Large intestine (tissue), 3 donors: ENCODE measurements around the gene SLC38A4. TPM values are rescaled to one million over a fixed set of nuclear protein-coding genes. Genes with fewer than 3 reads are reported as not detected.

Experiments used
- DNase-seq, 2 donors: peaks; one replicate each; pipeline versions ENCODE4 v3.0.0 to v3.0.0-alpha.2; 2013
- H3K27ac ChIP-seq: one replicate; pipeline ENCODE4 v1.5.1; 2013; ENCODE audit warnings: low read length
- H3K27me3 ChIP-seq: 2 replicates; pipeline ENCODE4 v1.6.1; 2013; ENCODE audit warnings: low read length; ENCODE audit not compliant: control insufficient read depth, insufficient read depth
- H3K36me3 ChIP-seq: 2 replicates; pipeline ENCODE4 v1.6.1; 2013; ENCODE audit warnings: low read length; ENCODE audit not compliant: control insufficient read depth, insufficient read depth
- H3K4me1 ChIP-seq: one replicate; pipeline ENCODE4 v1.6.1; 2013; ENCODE audit warnings: low read length; ENCODE audit not compliant: control insufficient read depth, insufficient read depth
- H3K4me3 ChIP-seq: one replicate; pipeline ENCODE4 v1.5.1; 2013; ENCODE audit warnings: low read length
- H3K9me3 ChIP-seq: one replicate; pipeline ENCODE4 v1.6.1; 2013; ENCODE audit warnings: mild to moderate bottlenecking, low read depth, low read length, moderate library complexity; ENCODE audit not compliant: control insufficient read depth
- WGBS: methylation state at CpG from one replicate; pipeline ENCODE4 v1.1.5; 2013; ENCODE audit warnings: low lambda C conversion rate; ENCODE audit not compliant: insufficient coverage; 5-methylcytosine and 5-hydroxymethylcytosine counted together
- polyA plus RNA-seq: library from polyadenylated mRNA; unstranded; fragments of 120-200 nt; gene quantifications from one replicate; pipeline ENCODE4 v1.2.1, GENCODE V29; 2013

The SLC38A4 gene
- polyA plus RNA-seq, 1 donor, result 1.3 TPM

DNA sequence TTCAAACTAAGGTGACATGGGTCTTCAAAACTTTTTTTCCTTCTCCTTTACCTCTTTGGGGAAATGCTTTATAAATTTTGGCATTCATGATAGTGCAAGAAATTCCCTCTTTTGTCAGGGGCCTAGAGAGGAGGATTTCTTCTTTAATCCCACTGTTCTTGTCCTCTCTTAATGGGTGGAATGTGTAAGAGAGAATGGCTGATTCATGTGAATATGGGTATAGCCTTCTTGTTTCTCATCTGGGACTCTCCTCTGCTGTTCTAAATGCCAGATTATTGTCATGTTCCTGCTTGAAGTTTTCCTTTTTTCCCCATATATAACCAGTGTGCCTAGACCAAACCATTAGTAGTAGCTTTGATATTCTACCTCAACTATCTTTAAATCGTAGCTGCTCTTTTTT is 46.7 kb downstream of the SLC38A4 start:
- no peak for DNase-seq
- H3K4me3 ChIP-seq, result no peak overlapping the region
- no peaks in the 10 kb centered on the region for H3K4me1 ChIP-seq
- no peak overlapping the region for H3K27ac ChIP-seq
- WGBS, result no CpG with 5 or more reads among the region's 1 CpG
- no peaks in the 10 kb centered on the region for H3K27me3 ChIP-seq
- H3K9me3 ChIP-seq, result no peaks in the 10 kb centered on the region
- H3K36me3 ChIP-seq, result no peaks in the 10 kb centered on the region

- no peak overlapping the region for H3K4me3 ChIP-seq
- 100% methylated on average over 3 of the region's 5 CpGs for WGBS
- no peaks in the 10 kb centered on the region for H3K9me3 ChIP-seq
- no peak overlapping the region for H3K27ac ChIP-seq
- no peaks in the 10 kb centered on the region for H3K36me3 ChIP-seq
- H3K27me3 ChIP-seq, result no peaks in the 10 kb centered on the region
- DNase-seq, result no peak
- H3K4me1 ChIP-seq, result no peaks in the 10 kb centered on the region
Measured at GRCh38 chr12:46778415-46778814, 47.4 kb downstream of the SLC38A4 start.

GRCh38 chr12:46777587-46777986 is 48.2 kb downstream of the SLC38A4 start:
- Histone ChIP-seq H3K4me3 (no peak overlapping the region), H3K27ac (no peak overlapping the region), H3K9me3 (no peaks in the 10 kb centered on the region), H3K27me3 (no peaks in the 10 kb centered on the region), H3K4me1 (no peaks in the 10 kb centered on the region), H3K36me3 (no peaks in the 10 kb centered on the region)
- WGBS, result 100% methylated on average over 1 of the region's 4 CpGs
- DNase-seq, result no peak

DNA sequence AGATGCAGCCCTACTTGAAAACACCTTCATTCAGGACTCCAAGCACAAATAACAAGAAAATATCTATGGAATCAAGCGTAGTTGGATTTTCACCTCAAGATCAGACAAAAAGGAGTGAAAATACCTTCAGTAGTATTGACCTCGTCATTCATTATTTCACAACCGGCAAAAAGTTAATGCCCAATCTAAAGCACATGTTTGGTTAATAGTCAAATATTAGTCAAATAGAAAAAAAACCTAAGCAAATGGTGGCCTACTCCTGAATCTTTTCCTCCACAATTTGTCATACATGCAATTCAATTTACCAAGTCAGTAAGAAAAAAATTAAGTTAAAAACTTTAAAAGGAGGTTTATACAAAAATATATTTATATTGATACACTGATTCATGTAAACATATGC is 50.0 kb downstream of the SLC38A4 start:
- no peaks in the 10 kb centered on the region for H3K9me3 ChIP-seq
- no peak for DNase-seq
- H3K4me3 ChIP-seq, result no peak overlapping the region
- 8% methylated on average over 2 of the region's 3 CpGs for WGBS
- no peaks in the 10 kb centered on the region for H3K4me1 ChIP-seq
- no peak overlapping the region for H3K27ac ChIP-seq
- H3K27me3 ChIP-seq, result no peaks in the 10 kb centered on the region
- no peaks in the 10 kb centered on the region for H3K36me3 ChIP-seq

DNA sequence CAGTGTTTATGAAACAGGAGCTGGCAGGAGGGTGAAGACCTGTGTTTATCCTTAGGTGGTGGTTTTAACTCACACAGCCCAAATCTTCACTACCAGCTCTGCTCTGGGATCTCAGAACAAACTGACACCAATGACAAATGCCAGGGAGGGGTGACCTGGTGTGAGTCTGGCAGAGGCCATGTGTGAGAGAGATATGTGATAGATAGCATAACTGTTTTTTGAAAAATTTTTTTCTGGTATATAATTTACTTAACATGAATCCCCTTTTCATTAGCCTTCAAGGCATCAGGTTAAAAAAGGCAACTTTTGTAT is 51.5 kb downstream of the SLC38A4 start:
- no peak for DNase-seq

GRCh38 chr12:46773586-46774321 is 52.0 kb downstream of the SLC38A4 start:
- no peak overlapping the region for H3K4me3 ChIP-seq
- WGBS, result 100% methylated on average over 1 of the region's 4 CpGs
- H3K9me3 ChIP-seq, result no peaks in the 10 kb centered on the region
- no peaks in the 10 kb centered on the region for H3K27me3 ChIP-seq
- H3K36me3 ChIP-seq, result no peaks in the 10 kb centered on the region
- no peak overlapping the region for H3K27ac ChIP-seq
- no peaks in the 10 kb centered on the region for H3K4me1 ChIP-seq
- DNase-seq, result no peak

More for the DNA sequence above, 51.5 kb downstream of the SLC38A4 start:
- H3K27ac ChIP-seq, result no peak overlapping the region
- no peak overlapping the region for H3K4me3 ChIP-seq
- H3K36me3 ChIP-seq, result no peaks in the 10 kb centered on the region
- H3K9me3 ChIP-seq, result no peaks in the 10 kb centered on the region
- H3K4me1 ChIP-seq, result no peaks in the 10 kb centered on the region
- no peaks in the 10 kb centered on the region for H3K27me3 ChIP-seq

GRCh38 chr12:46771268-46771827 is 54.4 kb downstream of the SLC38A4 start:
- no peaks in the 10 kb centered on the region for H3K36me3 ChIP-seq
- no CpG with 5 or more reads among the region's 1 CpG for WGBS
- H3K9me3 ChIP-seq, result no peaks in the 10 kb centered on the region
- H3K27me3 ChIP-seq, result no peaks in the 10 kb centered on the region
- DNase-seq, result no peak
- no peaks in the 10 kb centered on the region for H3K4me1 ChIP-seq
- H3K27ac ChIP-seq, result no peak overlapping the region
- no peak overlapping the region for H3K4me3 ChIP-seq

DNA sequence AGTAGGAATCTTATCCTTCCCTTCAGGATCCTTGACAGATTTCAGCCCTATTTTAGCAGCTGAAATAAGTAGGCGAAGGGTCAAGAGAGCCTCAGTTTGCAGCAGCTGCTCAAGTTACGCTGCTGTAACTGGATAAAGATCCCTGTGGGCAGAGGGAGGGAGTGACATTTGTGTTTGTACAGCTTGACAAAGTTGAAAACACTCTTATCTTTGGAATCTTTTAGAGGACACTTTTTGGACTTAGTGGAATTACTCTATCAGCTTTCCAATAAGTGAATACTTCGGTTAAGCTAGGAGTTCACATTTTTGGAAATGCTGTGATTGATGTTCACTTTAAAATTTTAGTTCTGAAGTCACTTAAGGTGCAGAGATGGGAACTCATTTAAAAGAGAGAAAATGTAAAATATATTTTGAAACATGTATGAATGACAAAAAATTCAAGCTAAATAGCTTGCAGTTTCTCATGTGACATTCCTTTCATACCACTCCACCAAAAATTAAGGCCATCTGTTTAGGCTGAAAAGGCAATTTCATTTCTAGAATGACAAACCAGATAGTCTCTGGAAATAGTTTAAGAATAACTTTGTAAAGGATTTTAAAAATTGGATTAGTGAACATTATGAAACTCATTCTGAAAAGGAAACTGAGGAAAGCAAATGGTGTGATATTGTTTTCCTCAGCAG is 55.2 kb downstream of the SLC38A4 start:
- no peaks in the 10 kb centered on the region for H3K9me3 ChIP-seq
- H3K4me3 ChIP-seq, result no peak overlapping the region
- 25% methylated on average over 1 of the region's 3 CpGs for WGBS
- no peaks in the 10 kb centered on the region for H3K4me1 ChIP-seq
- DNase-seq, result no peak
- no peaks in the 10 kb centered on the region for H3K36me3 ChIP-seq
- H3K27ac ChIP-seq, result no peak overlapping the region
- no peaks in the 10 kb centered on the region for H3K27me3 ChIP-seq

GRCh38 chr12:46764005-46764404 is 61.8 kb downstream of the SLC38A4 start:
- Histone ChIP-seq H3K9me3 (no peaks in the 10 kb centered on the region), H3K4me1 (no peaks in the 10 kb centered on the region), H3K36me3 (no peaks in the 10 kb centered on the region), H3K4me3 (no peak overlapping the region), H3K27me3 (no peaks in the 10 kb centered on the region), H3K27ac (no peak overlapping the region)
- no peak for DNase-seq
- 100% methylated on average over 2 of the region's 3 CpGs for WGBS

GRCh38 chr12:46763230-46763629 is 62.6 kb downstream of the SLC38A4 start:
- H3K9me3 ChIP-seq, result no peaks in the 10 kb centered on the region

GRCh38 chr12:46754550-46754949 is 71.2 kb downstream of the SLC38A4 start:
- no peaks in the 10 kb centered on the region for H3K27me3 ChIP-seq
- H3K9me3 ChIP-seq, result no peaks in the 10 kb centered on the region
- no peaks in the 10 kb centered on the region for H3K36me3 ChIP-seq
- H3K27ac ChIP-seq, result no peak overlapping the region
- WGBS, result 57% methylated on average over 1 of the region's 3 CpGs
- H3K4me3 ChIP-seq, result no peak overlapping the region
- DNase-seq, result no peak
- H3K4me1 ChIP-seq, result no peaks in the 10 kb centered on the region

More at GRCh38 chr12:46763230-46763629, 62.6 kb downstream of the SLC38A4 start:
- H3K4me1 ChIP-seq, result no peaks in the 10 kb centered on the region
- H3K27me3 ChIP-seq, result no peaks in the 10 kb centered on the region
- H3K27ac ChIP-seq, result no peak overlapping the region
- no peak for DNase-seq
- no peak overlapping the region for H3K4me3 ChIP-seq
- no peaks in the 10 kb centered on the region for H3K36me3 ChIP-seq
